Measurements from ENCODE around the gene BICDL1.

DNA sequence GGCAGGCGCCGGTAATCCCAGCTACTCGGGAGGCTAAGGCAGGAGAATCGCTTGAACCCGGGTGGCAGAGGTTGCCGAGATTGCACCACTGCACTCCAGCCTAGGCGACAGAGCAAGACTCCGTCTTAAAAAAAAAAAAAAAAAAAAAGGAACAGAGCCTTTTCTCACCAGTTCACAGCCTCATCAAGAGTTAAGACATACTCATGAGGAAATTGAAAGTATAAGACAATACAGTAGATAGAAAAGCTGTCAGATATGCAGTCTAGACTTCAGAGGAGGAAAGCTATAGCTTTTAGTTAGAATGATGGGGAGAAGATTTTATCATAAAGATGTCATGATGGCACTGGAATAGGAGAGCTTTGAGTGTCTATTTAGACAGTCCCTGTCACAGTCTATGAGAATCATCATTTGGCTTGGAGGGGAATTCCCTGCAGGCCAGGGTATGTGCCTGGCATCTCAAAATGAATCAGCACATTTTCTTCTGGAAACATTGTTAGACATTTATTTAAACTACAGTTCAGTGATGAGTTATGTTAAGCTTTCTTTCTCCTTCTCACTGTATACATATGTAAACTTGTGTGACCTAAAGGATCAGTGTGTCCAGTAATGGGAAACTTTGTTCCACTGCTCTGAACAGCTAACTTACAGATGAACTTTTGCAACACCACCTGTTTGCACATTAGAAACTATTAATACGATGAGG lies 130.4 kb downstream of the BICDL1 start:
- TF ChIP-seq CTCF (IDR thresholded peaks at IDR 0.05), result no peak
- TF ChIP-seq REST (IDR thresholded peaks at IDR 0.05; ENCODE audit: insufficient read depth in 1 of 2, low read depth in 2 of 2, low read length in 1 of 2), result no peak

All from Panc1 (cell line).